Activated naive CD8-positive, alpha-beta T cell treated with anti-CD3 and anti-CD28 coated beads, Interleukin-2, amount 50 U/mL, for 24 hours (primary cell): ENCODE measurements around the gene CELF6.
"Not testable (repeated sequence)": the region's sequence is repeated elsewhere in the genome, so short reads cannot be mapped to it uniquely, and the experiment has no call there.

Experiments used
- ATAC-seq: fragments of 150-1000 bp; cut with Tn5 transposase; one replicate; pipeline ENCODE4 v1.10.0; 2021
- DNase-seq: peaks from one replicate; pipeline ENCODE4 v3.0.0; 2021
- H3K27ac Mint-ChIP-seq: one replicate; pipeline ENCODE4 v1.8.0; 2021; ENCODE audit warnings: mild to moderate bottlenecking, mixed read lengths
- H3K27me3 Mint-ChIP-seq: one replicate; pipeline ENCODE4 v1.8.0; 2021; ENCODE audit warnings: mixed read lengths
- H3K36me3 Mint-ChIP-seq: one replicate; pipeline ENCODE4 v1.8.0; 2021; ENCODE audit warnings: low read depth, mixed read lengths
- H3K4me1 Mint-ChIP-seq: one replicate; pipeline ENCODE4 v1.8.0; 2021; ENCODE audit warnings: mixed read lengths
- H3K4me3 Mint-ChIP-seq: one replicate; pipeline ENCODE4 v1.8.0; 2021; ENCODE audit warnings: mild to moderate bottlenecking, moderate library complexity, mixed read lengths
- H3K9me3 Mint-ChIP-seq: one replicate; pipeline ENCODE4 v1.8.0; 2021; ENCODE audit warnings: mixed read lengths

Gene CELF6

GRCh38 chr15:72304596-72304995 lies 15.4 kb downstream of the CELF6 start:
- peaks cover 10% of the 10 kb centered on the region for H3K4me1 Mint-ChIP-seq

GRCh38 chr15:72302955-72303354 lies 17.0 kb downstream of the CELF6 start:
- DNase-seq, result no peak
- Mint-ChIP-seq H3K27ac (no peak overlapping the region), H3K4me1 (peaks cover 10% of the 10 kb centered on the region), H3K9me3 (no peaks in the 10 kb centered on the region), H3K4me3 (no peak overlapping the region), H3K27me3 (no peaks in the 10 kb centered on the region), H3K36me3 (no peaks in the 10 kb centered on the region)
- no peak for ATAC-seq

More at GRCh38 chr15:72304596-72304995, 15.4 kb downstream of the CELF6 start:
- Mint-ChIP-seq H3K4me3 (no peak overlapping the region), H3K27me3 (no peaks in the 10 kb centered on the region), H3K36me3 (no peaks in the 10 kb centered on the region), H3K9me3 (no peaks in the 10 kb centered on the region), H3K27ac (no peak overlapping the region)
- ATAC-seq (no peak), DNase-seq (no peak)

GRCh38 chr15:72289597-72290325 lies 30.2 kb downstream of the CELF6 start:
- Mint-ChIP-seq H3K27ac (no peak overlapping the region), H3K36me3 (no peaks in the 10 kb centered on the region), H3K9me3 (no peaks in the 10 kb centered on the region), H3K27me3 (no peaks in the 10 kb centered on the region), H3K4me1 (no peaks in the 10 kb centered on the region), H3K4me3 (no peak overlapping the region)
- DNase-seq (no peak), ATAC-seq (no peak)

GRCh38 chr15:72288796-72289596 lies 31.0 kb downstream of the CELF6 start:
- Mint-ChIP-seq H3K9me3 (no peaks in the 10 kb centered on the region), H3K4me1 (no peaks in the 10 kb centered on the region), H3K36me3 (no peaks in the 10 kb centered on the region), H3K27ac (no peak overlapping the region), H3K4me3 (no peak overlapping the region), H3K27me3 (no peaks in the 10 kb centered on the region)
- ATAC-seq (no peak), DNase-seq (no peak)

GRCh38 chr15:72285927-72286516 lies 33.9 kb downstream of the CELF6 start:
- Mint-ChIP-seq H3K4me1 (no peaks in the 10 kb centered on the region), H3K36me3 (no peaks in the 10 kb centered on the region), H3K27me3 (no peaks in the 10 kb centered on the region), H3K4me3 (no peak overlapping the region), H3K27ac (no peak overlapping the region), H3K9me3 (no peaks in the 10 kb centered on the region)
- DNase-seq (peak; percentile 57), ATAC-seq (peak; percentile 75)

GRCh38 chr15:72285402-72285801 lies 34.6 kb downstream of the CELF6 start:
- Mint-ChIP-seq H3K36me3 (no peaks in the 10 kb centered on the region), H3K4me1 (no peaks in the 10 kb centered on the region), H3K4me3 (no peak overlapping the region), H3K27me3 (no peaks in the 10 kb centered on the region), H3K27ac (no peak overlapping the region), H3K9me3 (no peaks in the 10 kb centered on the region)
- DNase-seq (no peak), ATAC-seq (no peak)

GRCh38 chr15:72284781-72285180 lies 35.2 kb downstream of the CELF6 start:
- Mint-ChIP-seq H3K4me3 (no peak overlapping the region), H3K9me3 (no peaks in the 10 kb centered on the region), H3K27ac (no peak overlapping the region), H3K4me1 (no peaks in the 10 kb centered on the region), H3K27me3 (no peaks in the 10 kb centered on the region), H3K36me3 (no peaks in the 10 kb centered on the region)
- DNase-seq (no peak), ATAC-seq (no peak)

GRCh38 chr15:72281713-72282112 lies 38.2 kb downstream of the CELF6 start:
- Mint-ChIP-seq H3K27ac (no peak overlapping the region), H3K9me3 (no peaks in the 10 kb centered on the region), H3K4me1 (no peaks in the 10 kb centered on the region), H3K4me3 (no peak overlapping the region), H3K36me3 (no peaks in the 10 kb centered on the region), H3K27me3 (no peaks in the 10 kb centered on the region)
- DNase-seq, result no peak
- no peak for ATAC-seq

GRCh38 chr15:72280751-72281150 lies 39.2 kb downstream of the CELF6 start:
- Mint-ChIP-seq H3K4me3 (no peak overlapping the region), H3K4me1 (no peaks in the 10 kb centered on the region), H3K36me3 (no peaks in the 10 kb centered on the region), H3K9me3 (no peaks in the 10 kb centered on the region), H3K27me3 (no peaks in the 10 kb centered on the region), H3K27ac (no peak overlapping the region)
- DNase-seq, result no peak
- ATAC-seq, result no peak

- H3K4me3 Mint-ChIP-seq, result no peak overlapping the region
- DNase-seq (no peak), ATAC-seq (no peak)
- no peak overlapping the region for H3K27ac Mint-ChIP-seq
- H3K27me3 Mint-ChIP-seq, result no peaks in the 10 kb centered on the region
- H3K9me3 Mint-ChIP-seq, result no peaks in the 10 kb centered on the region
- H3K4me1 Mint-ChIP-seq, result peaks cover 3% of the 10 kb centered on the region
- no peaks in the 10 kb centered on the region for H3K36me3 Mint-ChIP-seq
Observed at GRCh38 chr15:72278737-72279136, 41.2 kb downstream of the CELF6 start.

GRCh38 chr15:72276326-72276700 lies 43.6 kb downstream of the CELF6 start:
- H3K4me1 Mint-ChIP-seq, result peaks cover 17% of the 10 kb centered on the region
- no peaks in the 10 kb centered on the region for H3K36me3 Mint-ChIP-seq
- no peaks in the 10 kb centered on the region for H3K27me3 Mint-ChIP-seq
- no peak overlapping the region for H3K4me3 Mint-ChIP-seq
- ATAC-seq (no peak), DNase-seq (no peak)
- no peaks in the 10 kb centered on the region for H3K9me3 Mint-ChIP-seq
- no peak overlapping the region for H3K27ac Mint-ChIP-seq

- DNase-seq, ATAC-seq, H3K4me3 Mint-ChIP-seq, H3K36me3 Mint-ChIP-seq, H3K9me3 Mint-ChIP-seq, H3K27ac Mint-ChIP-seq, H3K27me3 Mint-ChIP-seq: not testable (repeated sequence)
- peaks cover 22% of the 10 kb centered on the region for H3K4me1 Mint-ChIP-seq
Observed at GRCh38 chr15:72275635-72276325, 44.2 kb downstream of the CELF6 start.

GRCh38 chr15:72272997-72273352 lies 47.0 kb downstream of the CELF6 start:
- peak overlapping the region; percentile 75 for H3K4me3 Mint-ChIP-seq
- DNase-seq (no peak), ATAC-seq (no peak)
- peaks cover 32% of the 10 kb centered on the region for H3K4me1 Mint-ChIP-seq
- no peaks in the 10 kb centered on the region for H3K9me3 Mint-ChIP-seq
- H3K27ac Mint-ChIP-seq, result peak overlapping the region; percentile 84
- no peaks in the 10 kb centered on the region for H3K27me3 Mint-ChIP-seq
- peaks cover 9% of the 10 kb centered on the region for H3K36me3 Mint-ChIP-seq

GRCh38 chr15:72272213-72272996 lies 47.6 kb downstream of the CELF6 start, which contains the start of gene PARP6:
TSS of gene PARP6 (minus strand) at chr15:72272554. CDS start at chr15:72267477, 5,077 bp downstream.
- Mint-ChIP-seq H3K4me3 (peak within 1 kb of the TSS; percentile 90), H3K27ac (peak within 1 kb of the TSS; percentile 91), H3K4me1 (peaks cover 32% of the 10 kb centered on the region), H3K36me3 (peaks cover 11% of the 10 kb centered on the region), H3K27me3 (no peaks in the 10 kb centered on the region), H3K9me3 (no peaks in the 10 kb centered on the region)
- peak; percentile 99 for DNase-seq
- ATAC-seq, result peak; percentile 98
